ENCODE data around the gene DIPK1C.

DNA sequence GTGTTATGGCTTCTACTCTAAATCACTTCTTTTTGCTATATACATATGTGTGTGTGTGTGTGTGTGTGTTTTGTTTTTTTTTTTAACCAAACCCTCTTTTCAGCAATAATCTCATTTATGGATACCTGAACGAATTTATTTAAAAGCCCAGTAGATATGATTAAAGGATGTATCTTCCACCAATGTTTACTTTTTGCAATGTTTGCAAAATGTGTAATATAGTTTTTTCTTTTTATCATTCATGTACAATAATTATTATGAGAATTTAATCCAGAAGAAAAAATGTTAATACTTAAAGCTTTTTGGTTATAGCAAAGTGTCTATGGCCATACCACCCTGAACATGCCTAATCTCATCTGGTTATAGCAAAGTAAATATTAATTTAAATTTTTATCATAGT is 37.4 kb upstream of the DIPK1C start:
- TF ChIP-seq, protein P1, sequence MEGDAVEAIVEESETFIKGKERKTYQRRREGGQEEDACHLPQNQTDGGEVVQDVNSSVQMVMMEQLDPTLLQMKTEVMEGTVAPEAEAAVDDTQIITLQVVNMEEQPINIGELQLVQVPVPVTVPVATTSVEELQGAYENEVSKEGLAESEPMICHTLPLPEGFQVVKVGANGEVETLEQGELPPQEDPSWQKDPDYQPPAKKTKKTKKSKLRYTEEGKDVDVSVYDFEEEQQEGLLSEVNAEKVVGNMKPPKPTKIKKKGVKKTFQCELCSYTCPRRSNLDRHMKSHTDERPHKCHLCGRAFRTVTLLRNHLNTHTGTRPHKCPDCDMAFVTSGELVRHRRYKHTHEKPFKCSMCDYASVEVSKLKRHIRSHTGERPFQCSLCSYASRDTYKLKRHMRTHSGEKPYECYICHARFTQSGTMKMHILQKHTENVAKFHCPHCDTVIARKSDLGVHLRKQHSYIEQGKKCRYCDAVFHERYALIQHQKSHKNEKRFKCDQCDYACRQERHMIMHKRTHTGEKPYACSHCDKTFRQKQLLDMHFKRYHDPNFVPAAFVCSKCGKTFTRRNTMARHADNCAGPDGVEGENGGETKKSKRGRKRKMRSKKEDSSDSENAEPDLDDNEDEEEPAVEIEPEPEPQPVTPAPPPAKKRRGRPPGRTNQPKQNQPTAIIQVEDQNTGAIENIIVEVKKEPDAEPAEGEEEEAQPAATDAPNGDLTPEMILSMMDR (IDR thresholded peaks at IDR 0.05; ENCODE audit: insufficient read depth, low read length, poor library complexity, severe bottlenecking), result no peak
- no peak for TF ChIP-seq EZH2phosphoT487 (conservative IDR thresholded peaks at IDR 0.05; ENCODE audit: low read length)

All from SU-DHL-6 (cell line).